ENCODE measurements around the gene GNAL.

Gene GNAL

GRCh38 chr18:11817229-11817628 is 128.2 kb downstream of the GNAL start:
- DNase-seq, result no peak

- DNase-seq, result no peak
Measured at GRCh38 chr18:11818486-11819203, 129.6 kb downstream of the GNAL start.

- DNase-seq, result no peak
Measured at GRCh38 chr18:11819938-11820337, 130.9 kb downstream of the GNAL start.

GRCh38 chr18:11820697-11821096 is 131.6 kb downstream of the GNAL start:
- no peak for DNase-seq

GRCh38 chr18:11821208-11821607 is 132.1 kb downstream of the GNAL start:
- no peak for DNase-seq

- no peak for DNase-seq
Measured at GRCh38 chr18:11821643-11822237, 132.7 kb downstream of the GNAL start.

GRCh38 chr18:11823545-11823944 is 134.5 kb downstream of the GNAL start:
- DNase-seq, result no peak

- DNase-seq, result no peak
Measured at GRCh38 chr18:11826836-11827235, 137.8 kb downstream of the GNAL start.

- no peak for DNase-seq
Measured at GRCh38 chr18:11828786-11829432, 139.8 kb downstream of the GNAL start.

GRCh38 chr18:11830585-11830984 is 141.5 kb downstream of the GNAL start:
- DNase-seq, result no peak

GRCh38 chr18:11831921-11832320 is 142.9 kb downstream of the GNAL start:
- no peak for DNase-seq

- DNase-seq, result no peak
Measured at GRCh38 chr18:11834772-11835171, 145.7 kb downstream of the GNAL start.

- DNase-seq, result no peak
Measured at GRCh38 chr18:11839556-11839955, 150.5 kb downstream of the GNAL start.

- no peak for DNase-seq
Measured at GRCh38 chr18:11840493-11840892, 151.4 kb downstream of the GNAL start.

GRCh38 chr18:11842562-11842961 is 153.5 kb downstream of the GNAL start:
- DNase-seq, result no peak

- DNase-seq, result no peak
Measured at GRCh38 chr18:11844436-11844835, 155.4 kb downstream of the GNAL start.

GRCh38 chr18:11845654-11846053 is 156.6 kb downstream of the GNAL start:
- DNase-seq, result no peak

GRCh38 chr18:11847811-11848210 is 158.7 kb downstream of the GNAL start:
- DNase-seq, result no peak

GRCh38 chr18:11849279-11849678 is 160.2 kb downstream of the GNAL start:
- no peak for DNase-seq

GRCh38 chr18:11849841-11850634 is 161.0 kb downstream of the GNAL start:
- DNase-seq, result peak; percentile 30 to 35

- DNase-seq, result no peak
Measured at GRCh38 chr18:11850821-11851145, 161.7 kb downstream of the GNAL start.

- peak; percentile 94 to 95 for DNase-seq
Measured at GRCh38 chr18:11851146-11851805, 162.2 kb downstream of the GNAL start, which contains the start of gene CHMP1B. Gene CHMP1B, plus strand, starts transcription at chr18:11851413. Its CDS starts 99 bp downstream, at chr18:11851512.

GRCh38 chr18:11851806-11852337 is 162.8 kb downstream of the GNAL start:
- peak; percentile 16 to 26 for DNase-seq
